ENCODE measurements around the gene GPR18.

GRCh38 chr13:99246100-99246499, 12.1 kb downstream of the GPR18 start:
- TF ChIP-seq, protein P1, sequence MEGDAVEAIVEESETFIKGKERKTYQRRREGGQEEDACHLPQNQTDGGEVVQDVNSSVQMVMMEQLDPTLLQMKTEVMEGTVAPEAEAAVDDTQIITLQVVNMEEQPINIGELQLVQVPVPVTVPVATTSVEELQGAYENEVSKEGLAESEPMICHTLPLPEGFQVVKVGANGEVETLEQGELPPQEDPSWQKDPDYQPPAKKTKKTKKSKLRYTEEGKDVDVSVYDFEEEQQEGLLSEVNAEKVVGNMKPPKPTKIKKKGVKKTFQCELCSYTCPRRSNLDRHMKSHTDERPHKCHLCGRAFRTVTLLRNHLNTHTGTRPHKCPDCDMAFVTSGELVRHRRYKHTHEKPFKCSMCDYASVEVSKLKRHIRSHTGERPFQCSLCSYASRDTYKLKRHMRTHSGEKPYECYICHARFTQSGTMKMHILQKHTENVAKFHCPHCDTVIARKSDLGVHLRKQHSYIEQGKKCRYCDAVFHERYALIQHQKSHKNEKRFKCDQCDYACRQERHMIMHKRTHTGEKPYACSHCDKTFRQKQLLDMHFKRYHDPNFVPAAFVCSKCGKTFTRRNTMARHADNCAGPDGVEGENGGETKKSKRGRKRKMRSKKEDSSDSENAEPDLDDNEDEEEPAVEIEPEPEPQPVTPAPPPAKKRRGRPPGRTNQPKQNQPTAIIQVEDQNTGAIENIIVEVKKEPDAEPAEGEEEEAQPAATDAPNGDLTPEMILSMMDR (IDR thresholded peaks at IDR 0.05; ENCODE audit: insufficient read depth, low read depth, low read length): no peak
- no peak for TF ChIP-seq EZH2 (IDR thresholded peaks at IDR 0.05; ENCODE audit: insufficient read depth, low read length)

All from astrocyte (in vitro differentiated cells and primary cell).